NCI-H1105 treated with DMSO at 0.1 percent for 48 hours (cell line): ENCODE measurements around the gene NTF3.

Experiments
- DNase-seq: peaks from one replicate; lab custom pipeline; 2025; lab: John Stamatoyannopoulos, UW

Gene NTF3

DNA sequence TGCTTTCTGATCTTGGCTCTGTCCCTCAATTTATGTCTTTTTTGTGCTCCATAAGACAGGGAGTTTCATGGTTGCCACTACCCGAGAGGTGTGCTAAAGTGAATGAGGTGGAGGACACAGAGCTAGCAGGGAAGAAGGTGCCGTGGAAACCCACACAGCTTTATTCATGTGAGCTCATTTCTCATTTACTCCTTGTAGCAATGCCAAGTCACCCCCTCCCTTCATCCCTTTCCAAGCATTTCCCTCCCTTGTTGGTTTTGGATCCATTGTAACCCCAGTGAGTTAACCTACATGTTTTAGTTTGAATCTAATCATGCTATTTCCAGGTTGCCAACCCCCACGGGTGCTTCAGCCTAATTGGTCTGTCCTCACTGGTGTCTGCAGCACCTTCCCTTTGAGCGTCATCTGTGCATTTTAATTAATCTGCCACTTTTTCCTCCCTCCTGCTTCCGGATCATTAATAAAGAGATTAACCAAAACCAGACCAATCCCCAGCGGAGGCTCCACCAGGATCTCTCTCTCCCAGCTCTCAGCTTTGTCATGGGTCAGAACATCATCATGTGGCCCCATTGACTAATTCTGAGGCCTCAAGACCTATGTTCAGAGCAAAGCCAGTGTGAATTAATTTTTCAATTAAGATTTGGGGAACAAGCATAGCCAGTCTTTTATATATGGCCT is 56.2 kb downstream of the NTF3 start:
- no peak for DNase-seq

DNA sequence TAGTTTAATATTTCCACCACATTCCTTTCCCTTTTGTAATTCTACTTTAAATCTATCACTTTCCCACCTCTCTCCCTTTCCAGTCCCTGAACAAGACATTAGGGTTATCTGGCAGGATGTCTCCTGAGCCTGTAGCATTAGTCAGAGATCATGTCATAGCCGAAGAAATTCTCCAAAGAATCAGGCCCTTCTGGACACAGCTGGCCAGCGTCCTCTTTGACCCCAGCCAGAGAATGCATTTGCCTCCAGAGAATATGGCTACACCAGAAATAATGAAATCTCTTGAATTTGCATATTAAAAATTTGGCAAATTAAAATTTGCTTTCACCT is 56.7 kb downstream of the NTF3 start:
- DNase-seq: no peak

DNA sequence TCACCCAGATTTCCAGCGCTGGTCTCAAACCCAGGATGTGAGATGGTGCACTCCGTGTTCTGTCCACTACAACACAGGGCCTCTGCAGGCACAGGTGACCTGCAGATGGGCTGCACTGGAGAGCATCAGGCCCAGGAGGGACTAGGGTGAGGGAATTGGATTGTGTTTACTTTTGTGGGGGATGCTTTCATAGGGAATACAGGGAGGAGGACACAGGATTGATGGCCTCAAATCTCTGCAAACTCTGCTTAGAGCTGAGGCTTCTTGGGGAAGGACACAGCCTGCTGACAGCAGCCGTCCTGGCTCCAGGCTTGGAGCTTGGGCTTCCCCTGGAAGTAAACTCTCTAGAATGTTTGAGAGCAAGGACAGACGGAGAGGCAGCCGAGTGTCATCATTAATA is 57.1 kb downstream of the NTF3 start:
- no peak for DNase-seq

DNA sequence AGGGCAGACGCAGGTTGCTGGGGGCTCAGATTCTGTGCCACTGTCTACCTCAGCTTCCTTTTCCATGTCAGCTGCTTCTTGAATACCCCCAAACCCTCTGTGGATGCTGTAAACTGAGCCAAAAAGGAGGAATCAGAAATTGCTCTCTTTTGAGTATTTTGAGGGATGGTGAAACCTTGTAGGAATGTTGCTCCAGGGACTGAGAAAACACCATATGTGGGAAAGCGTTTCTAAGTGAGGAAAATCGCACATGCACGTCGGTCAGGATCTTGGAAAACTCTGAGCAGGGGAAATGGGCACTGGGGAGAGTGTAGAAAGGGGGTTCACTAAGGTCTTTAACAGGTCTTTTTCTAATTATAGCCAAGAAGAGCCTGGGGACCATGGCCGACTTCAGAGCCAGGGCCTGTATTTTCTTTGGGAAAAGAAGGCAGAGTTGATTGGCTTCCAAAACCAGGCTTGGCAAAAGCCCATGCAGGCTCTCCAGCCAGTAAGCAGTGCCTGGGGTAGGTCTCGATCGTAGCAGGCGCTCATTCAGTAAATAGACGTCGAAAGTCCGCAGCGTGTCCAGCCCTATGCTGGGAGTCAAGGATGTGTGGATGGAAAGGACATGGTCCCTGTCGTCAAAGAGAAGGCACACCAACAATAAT is 58.0 kb downstream of the NTF3 start:
- no peak for DNase-seq

DNA sequence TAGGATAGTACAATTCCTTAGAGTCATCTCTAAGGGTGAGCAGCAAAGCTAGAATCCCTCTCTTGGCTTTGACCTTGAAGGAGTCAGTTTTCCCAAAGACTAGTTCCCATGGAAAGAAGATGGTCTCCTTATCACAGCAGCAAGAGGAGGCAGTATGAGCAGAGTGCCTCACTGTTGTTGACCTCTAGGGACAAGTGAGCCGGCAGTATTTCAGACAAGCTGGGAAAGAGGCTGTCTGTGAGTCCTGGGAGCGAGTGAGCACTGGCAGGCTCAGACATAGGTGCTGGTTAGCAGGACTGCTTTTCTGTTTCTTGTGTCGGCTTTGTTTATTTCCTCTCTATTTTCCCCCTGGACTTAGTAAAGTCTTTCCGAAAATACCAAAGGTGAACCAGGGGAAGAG is 60.7 kb downstream of the NTF3 start:
- DNase-seq: no peak

DNA sequence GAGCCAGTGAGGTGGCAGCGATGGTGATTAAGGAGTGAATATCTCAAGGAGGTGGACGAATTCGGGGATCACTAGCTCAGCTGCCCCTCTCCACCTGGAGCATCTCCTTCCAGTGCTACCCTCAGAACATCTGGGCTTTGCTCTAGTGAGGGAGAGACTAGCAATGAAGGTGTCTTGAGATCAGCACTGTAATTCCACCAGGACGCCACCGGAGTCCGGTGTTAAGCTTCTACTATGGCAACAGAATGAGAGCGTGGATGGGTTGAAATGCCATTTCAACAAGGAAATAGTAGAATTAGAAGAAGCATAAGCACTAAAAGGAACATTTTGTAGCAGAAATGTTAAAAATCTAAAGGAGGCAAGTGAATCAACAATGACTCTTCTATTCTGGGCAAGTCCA is 61.1 kb downstream of the NTF3 start:
- DNase-seq: no peak

DNA sequence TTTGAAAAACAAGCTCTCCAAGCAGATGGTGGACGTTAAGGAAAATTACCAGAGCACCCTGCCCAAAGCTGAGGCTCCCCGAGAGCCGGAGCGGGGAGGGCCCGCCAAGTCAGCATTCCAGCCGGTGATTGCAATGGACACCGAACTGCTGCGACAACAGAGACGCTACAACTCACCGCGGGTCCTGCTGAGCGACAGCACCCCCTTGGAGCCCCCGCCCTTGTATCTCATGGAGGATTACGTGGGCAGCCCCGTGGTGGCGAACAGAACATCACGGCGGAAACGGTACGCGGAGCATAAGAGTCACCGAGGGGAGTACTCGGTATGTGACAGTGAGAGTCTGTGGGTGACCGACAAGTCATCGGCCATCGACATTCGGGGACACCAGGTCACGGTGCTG is 62.4 kb downstream of the NTF3 start:
- DNase-seq: no peak

DNA sequence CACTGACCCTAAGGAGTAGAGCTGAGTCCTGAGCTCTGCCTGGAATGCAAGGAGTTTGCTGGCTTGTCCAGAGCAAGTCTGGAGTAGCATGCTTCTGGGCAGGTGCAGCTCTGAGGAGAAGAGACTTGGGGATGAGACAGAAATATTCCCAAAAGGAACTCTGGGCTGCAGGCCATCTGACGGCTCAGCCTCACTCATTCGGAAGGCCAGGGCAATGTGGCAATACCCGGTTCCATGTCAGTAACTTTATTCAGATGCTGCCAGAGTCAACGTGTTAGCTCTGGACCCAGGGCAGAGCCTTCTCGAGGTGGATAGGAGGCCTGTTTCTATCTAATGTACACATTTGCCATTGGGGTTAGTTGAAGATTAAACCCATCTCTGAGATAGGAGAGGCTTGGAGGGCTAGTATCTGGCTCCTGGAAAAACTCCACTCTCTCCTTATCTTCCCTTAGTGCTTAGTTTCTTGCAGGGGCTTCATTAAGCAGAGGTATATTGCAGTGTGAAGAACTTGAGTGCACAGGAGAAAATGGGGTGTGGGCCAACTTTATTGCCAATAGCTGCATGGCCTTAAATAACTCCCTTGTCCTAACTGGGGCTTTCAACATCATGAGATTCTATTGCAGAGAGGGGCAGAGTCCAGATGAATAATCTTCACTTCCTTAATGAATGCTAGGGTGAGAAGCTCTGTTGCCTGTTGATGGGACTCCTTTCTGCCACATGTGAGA is 65.6 kb downstream of the NTF3 start:
- no peak for DNase-seq

DNA sequence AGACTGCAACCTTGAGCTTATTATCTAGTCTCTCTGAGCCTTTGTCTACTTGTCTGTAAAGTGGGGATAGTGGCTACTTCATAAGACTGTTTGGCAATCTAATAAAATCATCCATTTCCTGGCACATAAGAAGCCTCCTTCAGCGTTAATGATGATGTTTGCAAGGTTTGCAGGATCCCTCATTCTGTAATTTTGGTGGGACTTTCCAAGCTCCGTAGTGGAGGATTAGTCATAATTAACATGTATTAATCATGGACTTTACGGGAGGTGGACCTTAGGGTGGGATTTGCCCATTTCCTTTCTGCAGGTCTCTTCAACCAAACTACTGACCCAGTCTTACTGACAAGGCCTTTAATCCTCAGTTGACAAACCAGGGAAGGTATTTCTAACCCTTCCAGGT is 66.2 kb downstream of the NTF3 start:
- no peak for DNase-seq

DNA sequence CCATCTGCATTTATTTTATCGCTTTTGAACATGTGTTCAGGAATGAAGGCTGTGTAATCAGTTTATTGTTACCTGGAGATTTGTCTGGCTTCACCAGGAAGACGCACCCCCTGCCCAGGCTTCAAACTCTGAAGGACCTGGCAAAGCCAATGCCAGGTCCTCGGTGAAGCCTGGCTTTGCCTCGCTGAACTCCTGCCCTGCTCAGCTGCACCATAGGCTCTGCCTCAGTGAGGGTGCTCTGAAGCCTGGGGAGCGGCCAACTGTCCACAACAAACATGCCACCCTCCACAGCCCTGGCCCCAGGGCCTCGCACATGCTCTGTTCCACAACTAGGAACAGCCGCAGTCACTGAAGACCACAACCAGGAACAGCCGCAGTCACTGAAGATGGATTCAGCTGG is 66.9 kb downstream of the NTF3 start:
- no peak for DNase-seq

DNA sequence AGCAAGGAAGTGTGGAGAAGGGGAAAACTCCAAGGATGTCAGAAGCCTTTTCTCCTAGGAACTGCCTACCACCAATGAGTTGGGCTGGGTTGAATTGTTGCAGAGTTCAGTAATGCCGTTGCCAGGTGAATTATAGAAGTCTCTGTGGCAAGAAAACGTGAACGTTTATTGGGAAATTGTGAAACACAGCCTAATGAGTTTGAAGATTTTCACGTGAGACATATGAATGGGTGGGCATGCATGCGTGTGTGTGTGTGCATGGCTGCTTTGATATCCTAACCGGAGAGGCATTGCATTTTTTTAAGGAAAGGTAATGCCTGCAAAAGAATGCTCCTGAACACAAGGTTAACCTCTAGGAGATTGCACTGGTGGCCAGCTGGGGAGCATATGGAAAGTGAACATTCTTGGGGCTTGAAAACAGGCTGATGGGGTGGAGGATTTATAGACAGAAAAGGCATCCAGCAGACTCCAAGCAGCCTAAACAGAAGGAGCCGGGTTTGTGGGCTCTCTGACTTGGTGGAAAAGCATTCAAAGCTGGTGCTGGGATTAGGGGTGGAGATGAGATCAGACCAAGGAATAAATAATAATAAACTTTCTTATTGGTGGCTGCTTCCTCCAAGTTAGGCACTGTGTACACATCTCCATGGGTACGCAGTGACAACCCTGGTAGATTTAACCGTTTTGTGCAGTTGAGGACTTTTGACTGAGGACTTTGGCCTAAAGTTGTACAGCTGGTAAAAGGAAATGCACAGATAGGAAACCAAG is 67.8 kb downstream of the NTF3 start:
- no peak for DNase-seq

DNA sequence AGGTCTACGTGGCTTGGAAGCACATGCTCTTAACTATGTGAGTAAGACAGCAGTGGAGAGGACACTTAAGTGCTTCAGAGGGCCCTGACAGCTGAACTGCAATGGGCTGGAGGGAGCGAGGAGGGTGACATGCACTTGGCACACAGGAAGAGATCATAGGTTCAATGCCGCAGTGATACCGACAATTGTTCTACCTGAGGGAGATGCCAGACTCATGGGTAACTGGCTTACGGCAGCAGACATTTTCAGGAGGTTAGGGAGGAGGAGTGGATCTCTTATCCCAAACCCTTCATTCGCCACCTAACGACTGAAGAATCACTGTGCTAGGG is 68.4 kb downstream of the NTF3 start:
- DNase-seq: no peak

DNA sequence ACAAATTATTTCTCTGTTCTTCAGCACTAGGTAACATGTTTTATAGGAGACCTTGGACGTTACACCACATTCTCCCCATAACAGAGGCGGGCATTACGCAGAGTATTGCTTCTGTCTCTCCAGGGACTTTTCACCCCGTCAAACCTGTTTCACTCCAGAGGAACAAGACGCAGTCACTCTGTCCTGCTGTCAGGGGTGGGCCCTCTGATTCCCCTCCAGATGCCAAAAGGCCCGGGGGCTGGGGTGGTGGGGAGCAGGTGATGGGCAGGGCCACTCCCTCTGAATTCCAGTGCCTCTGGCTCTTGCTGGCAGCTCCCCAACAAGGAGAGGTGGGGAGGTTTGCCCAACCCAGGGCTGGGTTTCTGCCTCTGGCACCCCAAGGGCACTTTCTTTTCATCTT is 71.9 kb downstream of the NTF3 start:
- DNase-seq: no peak

DNA sequence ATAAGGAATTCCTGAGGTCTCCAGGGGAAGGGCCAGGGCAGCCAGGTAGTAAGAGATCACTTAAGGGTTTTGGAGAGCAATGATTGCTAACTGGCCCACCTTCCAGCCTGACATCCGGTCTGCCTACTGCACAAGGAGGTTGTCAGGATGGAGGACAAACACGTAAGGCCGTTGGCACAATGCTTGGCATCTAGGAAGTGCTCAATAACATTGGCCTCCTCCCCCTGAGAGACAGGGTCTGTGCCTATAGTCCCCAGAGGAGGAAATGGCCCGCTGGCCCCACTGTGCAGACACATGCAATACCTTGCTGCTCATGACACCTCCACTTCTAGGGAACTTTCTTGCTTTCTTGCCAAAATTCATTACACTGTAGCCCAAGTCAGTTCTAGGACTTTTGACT is 73.2 kb downstream of the NTF3 start:
- no peak for DNase-seq

DNA sequence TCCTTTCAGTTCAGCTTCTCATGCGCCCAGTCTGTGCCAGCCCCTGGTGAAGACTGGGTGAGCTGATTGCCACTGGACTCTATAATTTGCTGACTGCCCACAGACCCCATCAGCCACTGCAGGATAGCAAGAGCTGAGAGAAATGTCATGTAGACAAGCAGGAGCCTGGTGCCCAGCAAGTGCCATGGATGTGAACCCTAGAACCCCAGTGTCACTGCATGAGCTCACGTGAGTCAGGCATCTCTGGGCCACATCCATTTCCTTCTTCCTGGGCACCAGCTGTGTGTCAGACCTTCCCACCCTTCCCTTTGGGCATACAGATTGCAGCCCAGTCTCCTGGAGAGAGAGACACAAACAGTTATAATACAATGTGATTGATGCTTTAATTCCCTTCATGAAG is 73.8 kb downstream of the NTF3 start:
- no peak for DNase-seq

DNA sequence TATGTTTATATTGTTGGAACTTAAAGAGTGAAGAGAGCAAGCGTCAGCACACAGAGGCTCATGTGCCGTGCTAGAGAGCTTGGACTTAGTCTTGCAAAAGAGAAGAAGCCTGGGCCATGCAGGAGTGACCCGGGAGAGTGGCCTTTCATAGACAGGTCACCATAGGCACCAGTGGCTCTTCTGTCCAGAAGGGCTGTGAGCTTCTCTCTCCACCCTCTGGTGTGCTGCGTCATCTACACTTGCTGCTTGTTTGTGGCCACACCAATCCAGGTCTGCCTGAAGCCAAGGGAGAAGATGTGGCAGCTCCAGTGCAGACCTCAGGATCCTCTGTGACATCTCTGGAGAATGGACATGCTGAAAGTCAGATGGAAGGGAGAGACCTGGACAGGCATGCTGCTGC is 74.4 kb downstream of the NTF3 start:
- DNase-seq: no peak

DNA sequence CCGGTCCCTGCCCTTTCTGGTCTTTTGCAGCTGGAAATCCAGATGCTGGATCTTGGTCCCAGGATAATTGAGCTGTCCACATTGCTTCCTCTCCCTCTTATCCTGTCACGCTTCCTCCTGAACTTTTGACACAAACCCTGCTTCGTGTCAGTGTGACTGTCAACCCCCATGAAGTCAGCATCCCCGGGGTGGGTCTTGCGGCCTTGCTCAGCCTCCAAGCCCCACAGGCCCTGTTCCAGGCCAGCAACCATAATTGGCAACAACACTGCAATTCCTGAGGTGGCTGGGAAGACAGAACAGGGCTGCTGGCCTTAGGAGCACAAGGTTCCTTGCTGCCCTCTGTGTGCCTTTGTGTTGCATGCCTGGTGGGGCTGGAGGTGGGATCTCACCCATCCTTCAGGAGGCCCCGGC is 74.9 kb downstream of the NTF3 start:
- DNase-seq: no peak

DNA sequence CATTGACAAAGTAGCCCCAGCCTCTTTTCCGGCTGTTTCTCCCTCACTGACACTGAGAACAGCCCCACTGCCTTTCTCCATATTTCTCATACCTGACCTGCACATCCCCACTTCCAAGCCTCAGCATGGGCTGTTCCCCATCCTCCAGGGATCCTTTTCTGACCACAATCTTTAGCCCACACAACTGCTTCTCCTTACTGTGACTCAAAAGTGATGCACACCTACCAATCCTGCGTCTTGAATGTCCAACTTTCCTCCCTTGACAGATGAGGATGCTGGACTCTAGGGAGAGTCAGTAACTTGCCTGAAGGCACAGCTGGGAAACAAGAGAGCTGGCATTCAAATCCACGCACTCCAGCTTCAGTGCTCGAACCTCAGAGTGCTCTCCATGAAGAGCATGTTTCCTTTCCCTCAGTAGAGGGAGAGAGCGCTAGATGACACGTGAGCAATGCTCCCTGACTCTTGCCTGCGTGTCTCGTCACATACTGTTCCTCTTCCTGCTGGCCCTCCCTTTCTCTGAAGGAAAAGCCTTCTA is 75.6 kb downstream of the NTF3 start:
- no peak for DNase-seq

DNA sequence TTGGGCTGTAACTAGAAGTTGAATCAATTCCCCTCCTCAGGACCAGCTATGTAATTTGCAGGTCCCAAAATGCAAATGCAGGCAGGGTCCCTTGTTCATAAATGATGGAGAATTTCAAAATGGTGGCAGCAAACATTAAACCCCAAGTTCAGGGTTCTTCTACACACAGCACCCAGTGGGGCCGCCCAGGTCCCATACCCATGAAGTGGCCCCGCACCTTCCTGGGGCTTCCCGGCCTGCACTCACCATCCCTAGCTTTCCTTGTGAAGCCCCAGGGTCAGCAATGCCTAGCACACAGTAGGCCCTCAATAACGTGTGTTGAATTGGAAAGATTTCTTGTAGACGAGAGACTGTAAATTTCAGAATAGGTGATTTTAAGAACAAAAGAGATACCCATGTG is 76.0 kb downstream of the NTF3 start:
- DNase-seq: no peak

DNA sequence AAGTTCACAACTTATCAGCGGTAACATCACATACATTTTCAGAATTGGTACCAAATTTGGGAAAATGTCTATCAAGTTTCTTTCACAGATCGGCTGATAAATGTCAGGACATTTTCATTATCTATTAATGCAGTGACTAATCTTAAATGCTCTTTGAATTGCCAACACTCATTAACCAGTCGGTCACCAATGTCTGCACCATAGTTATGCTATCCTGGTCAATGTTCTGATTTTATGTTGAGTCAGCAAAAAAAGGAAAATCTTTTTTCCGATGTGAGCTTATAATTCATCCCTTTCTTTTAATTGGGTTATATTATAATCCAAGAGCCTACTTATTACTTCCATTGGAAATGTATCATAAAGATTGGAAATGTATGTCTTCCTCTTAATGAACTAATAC is 77.2 kb downstream of the NTF3 start:
- DNase-seq: no peak

DNA sequence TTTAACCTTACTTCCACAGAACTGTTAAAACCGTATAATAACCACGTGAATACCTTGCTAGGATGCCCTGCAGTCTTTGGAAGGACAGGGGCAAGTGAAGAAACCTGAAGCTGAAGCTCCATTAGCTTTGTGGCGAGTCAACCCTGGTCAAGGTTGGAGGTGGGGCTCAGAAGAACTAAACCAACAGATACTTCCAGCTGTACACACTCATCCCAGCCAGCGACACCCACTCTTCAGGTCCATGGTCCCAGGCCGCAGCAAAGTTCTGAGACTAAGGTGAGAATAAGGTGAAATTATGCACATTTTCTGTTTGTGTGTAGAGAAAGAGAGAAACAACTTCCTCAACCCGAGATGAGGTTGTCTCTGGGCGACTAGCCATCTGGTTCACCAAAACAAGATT is 77.6 kb downstream of the NTF3 start:
- no peak for DNase-seq

DNA sequence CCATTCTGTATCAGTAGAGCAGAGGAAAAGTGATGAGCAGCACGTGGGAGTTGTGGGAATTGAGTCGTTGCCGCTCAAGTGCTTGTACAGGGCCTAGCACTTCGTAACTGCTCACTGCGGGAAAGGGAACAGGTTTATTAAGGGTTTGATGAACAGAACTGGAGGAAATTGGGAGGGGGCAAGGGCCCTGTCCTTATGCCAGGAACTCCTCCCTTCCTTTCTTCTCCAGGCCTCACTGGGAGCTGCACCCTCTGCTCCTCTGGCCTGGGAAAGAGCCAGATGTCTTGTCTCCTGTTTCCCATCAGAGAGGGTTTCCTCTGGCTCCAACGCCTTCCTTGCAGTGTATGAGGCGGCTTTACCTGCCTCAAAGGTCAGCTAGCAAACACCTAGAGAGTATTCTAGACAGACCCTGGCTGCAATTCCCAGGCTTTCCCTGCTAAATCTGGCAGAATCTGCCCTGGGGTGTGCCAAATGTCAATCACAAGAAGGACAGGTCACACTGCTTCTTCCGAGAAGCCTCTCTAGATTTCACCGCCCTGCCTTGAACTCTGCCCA is 78.4 kb downstream of the NTF3 start:
- no peak for DNase-seq

DNA sequence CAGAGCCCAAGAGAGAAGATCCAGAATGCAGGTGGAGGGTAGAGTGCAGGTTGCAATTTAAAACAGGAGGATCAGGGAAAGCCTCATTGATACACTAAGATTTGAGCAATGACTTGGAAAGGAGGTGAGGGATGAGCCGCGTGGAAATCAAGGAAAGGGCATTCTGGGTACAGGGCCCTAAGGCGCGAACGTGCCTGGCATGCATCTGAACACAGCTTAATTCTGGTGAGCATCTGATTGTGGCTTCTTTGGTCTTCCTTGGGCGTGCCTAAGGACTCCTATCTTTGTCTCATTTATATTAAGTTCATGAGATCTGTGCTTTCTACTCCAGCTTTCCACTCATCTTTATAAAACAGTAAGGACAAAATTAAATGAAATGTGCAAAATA is 79.3 kb downstream of the NTF3 start:
- DNase-seq: no peak
